Right lobe of liver (tissue), 6 donors: ENCODE data around the gene SLCO3A1. TPM values are rescaled to one million over a fixed set of nuclear protein-coding genes. Genes with fewer than 3 reads are reported as not detected.

Experiments
- ATAC-seq, 4 donors: fragments of 200-7000 bp; cut with Tn5 transposase; one replicate each; pipeline ENCODE4 v1.9.1; 2020; ENCODE audit warnings: mild to moderate bottlenecking in 4 of 4, moderate library complexity in 4 of 4
- DNase-seq, 3 donors: peaks; one replicate each; pipeline ENCODE4 v3.0.0-alpha.2; 2020
- H3K27ac ChIP-seq, 3 donors: fragments of 200-600 bp; one replicate each; pipeline ENCODE4 v1.8.0; 2022
- H3K27me3 ChIP-seq, 2 donors: fragments of 200-600 bp; one replicate each; pipeline ENCODE4 v1.8.0; 2022
- H3K36me3 ChIP-seq, 4 donors: fragments of 200-600 bp; sonication (generic) in 1 of 4; one replicate each; pipeline versions ENCODE4 v1.5.1 to v1.8.0; 2017 to 2022; ENCODE audit warnings: control low read depth in 1 of 4
- H3K4me1 ChIP-seq, 4 donors: fragments of 200-600 bp; sonication (generic) in 1 of 4; one replicate each; pipeline versions ENCODE4 v1.5.1 to v1.8.0; 2017 to 2022; ENCODE audit warnings: control low read depth in 1 of 4
- H3K4me3 ChIP-seq, 3 donors: fragments of 200-600 bp; one replicate each; pipeline ENCODE4 v1.8.0; 2022
- H3K9me3 ChIP-seq, 4 donors: fragments of 200-600 bp; sonication (generic) in 1 of 4; one replicate each; pipeline versions ENCODE4 v1.5.1 to v1.8.0; 2017 to 2022; ENCODE audit warnings: control low read depth in 1 of 4
- POLR2A ChIP-seq: fragments of 450-650 bp; IDR thresholded peaks from one replicate; pipeline ENCODE4 v1.6.1; 2017; ENCODE audit warnings: antibody characterized with exemption, mild to moderate bottlenecking
- WGBS: methylation state at CpG from one replicate; pipeline ENCODE4 v1.1.6; 2018; ENCODE audit warnings: low coverage, low lambda C conversion rate; ENCODE audit not compliant: insufficient coverage; ENCODE audit errors: missing lambda C conversion rate; 5-methylcytosine and 5-hydroxymethylcytosine counted together
- intact Hi-C, 2 donors: fragments of 100-400 bp; cut with DNase I; formaldehyde crosslinking; loops; one replicate each; pipeline versions ENCODE4 v1.11.2 to v1.14.1; 2022
- total RNA-seq, 6 experiments: library from RNA; depleted of rRNA in 2 of 6; stranded (reverse); fragments of >200 nt in 2 of 6; fragmentation: NEBNext Ultra II Directional in 3 of 6; extraction: Animal tissue kit (Norgen Biotek cat#: 25700) in 3 of 6; gene quantifications; one replicate each; pipeline versions ENCODE4 v1.1.0 to v1.2.4, GENCODE V29; 2016 to 2023
- TF ChIP-seq, protein P1 (sequence below), 4 donors: fragments of 200-600 bp in 3 of 4; fragments of 450-650 bp in 1 of 4; IDR thresholded peaks; one replicate each; pipeline versions ENCODE4 v1.5.1 to v1.8.0; 2016 to 2022; ENCODE audit warnings: antibody characterized with exemption in 4 of 4, mild to moderate bottlenecking in 2 of 4
- donor health status: DM: no; HTN: yes; CAD: no.
- donor health status: DM: no; HTN: no; CAD: no.
- donor health status: DM: no; HTN: no; CAD: no.
- donor health status: DM: no; HTN: yes; CAD: no.
- donor health status: DM: no; HTN: yes; CAD: no.

Gene SLCO3A1
- total RNA-seq, 6 experiments from 2014 or later = 2.4 to 7.7 (median 3.7) TPM

DNA sequence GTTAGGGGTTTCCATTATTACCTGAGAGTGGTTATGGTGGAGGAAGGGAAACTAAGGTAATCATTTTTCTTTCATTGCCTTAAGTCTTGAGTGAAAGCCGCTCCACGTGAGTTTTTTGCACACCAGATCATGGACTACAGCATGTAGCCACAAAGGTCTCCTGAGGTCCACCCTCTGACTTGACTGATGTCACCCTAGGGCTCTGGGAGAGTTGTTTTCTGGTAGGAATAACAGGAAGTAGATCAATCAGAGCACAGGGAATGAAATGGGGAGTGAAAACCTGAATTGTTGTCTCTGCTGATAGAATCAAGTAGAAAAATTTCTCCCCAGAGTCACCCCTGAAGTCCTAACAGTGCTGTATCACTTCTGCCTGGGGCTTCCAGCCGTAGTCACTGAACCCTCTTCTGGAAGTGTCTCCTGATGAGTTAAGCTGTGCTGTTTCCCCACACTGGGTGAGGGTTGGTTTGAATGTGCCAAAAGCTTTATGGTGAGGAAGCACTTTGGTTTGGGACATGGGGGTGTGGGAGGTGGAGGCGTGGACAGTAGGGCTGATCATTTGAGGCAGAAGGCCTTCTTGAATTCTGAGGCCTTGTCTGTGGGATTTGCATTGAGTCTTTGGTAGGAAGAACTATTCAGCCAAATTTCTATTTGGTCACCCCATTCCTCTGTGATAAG is 64.3 kb downstream of the SLCO3A1 start:
- no peak for ATAC-seq
- TF ChIP-seq, protein P1, sequence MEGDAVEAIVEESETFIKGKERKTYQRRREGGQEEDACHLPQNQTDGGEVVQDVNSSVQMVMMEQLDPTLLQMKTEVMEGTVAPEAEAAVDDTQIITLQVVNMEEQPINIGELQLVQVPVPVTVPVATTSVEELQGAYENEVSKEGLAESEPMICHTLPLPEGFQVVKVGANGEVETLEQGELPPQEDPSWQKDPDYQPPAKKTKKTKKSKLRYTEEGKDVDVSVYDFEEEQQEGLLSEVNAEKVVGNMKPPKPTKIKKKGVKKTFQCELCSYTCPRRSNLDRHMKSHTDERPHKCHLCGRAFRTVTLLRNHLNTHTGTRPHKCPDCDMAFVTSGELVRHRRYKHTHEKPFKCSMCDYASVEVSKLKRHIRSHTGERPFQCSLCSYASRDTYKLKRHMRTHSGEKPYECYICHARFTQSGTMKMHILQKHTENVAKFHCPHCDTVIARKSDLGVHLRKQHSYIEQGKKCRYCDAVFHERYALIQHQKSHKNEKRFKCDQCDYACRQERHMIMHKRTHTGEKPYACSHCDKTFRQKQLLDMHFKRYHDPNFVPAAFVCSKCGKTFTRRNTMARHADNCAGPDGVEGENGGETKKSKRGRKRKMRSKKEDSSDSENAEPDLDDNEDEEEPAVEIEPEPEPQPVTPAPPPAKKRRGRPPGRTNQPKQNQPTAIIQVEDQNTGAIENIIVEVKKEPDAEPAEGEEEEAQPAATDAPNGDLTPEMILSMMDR (IDR thresholded peaks at IDR 0.05) = no peak
- no peak for TF ChIP-seq POLR2A
- intact Hi-C loops = no loop called here
- Histone ChIP-seq H3K27ac (no peak overlapping the region), H3K27me3 (no peaks in the 10 kb centered on the region), H3K36me3 (no peaks in the 10 kb centered on the region), H3K9me3 (no peaks in the 10 kb centered on the region), H3K4me3 (no peak overlapping the region), H3K4me1 (no peaks in the 10 kb centered on the region)
- no peak for DNase-seq
- WGBS = 83% methylated on average over 2 of the region's 4 CpGs

DNA sequence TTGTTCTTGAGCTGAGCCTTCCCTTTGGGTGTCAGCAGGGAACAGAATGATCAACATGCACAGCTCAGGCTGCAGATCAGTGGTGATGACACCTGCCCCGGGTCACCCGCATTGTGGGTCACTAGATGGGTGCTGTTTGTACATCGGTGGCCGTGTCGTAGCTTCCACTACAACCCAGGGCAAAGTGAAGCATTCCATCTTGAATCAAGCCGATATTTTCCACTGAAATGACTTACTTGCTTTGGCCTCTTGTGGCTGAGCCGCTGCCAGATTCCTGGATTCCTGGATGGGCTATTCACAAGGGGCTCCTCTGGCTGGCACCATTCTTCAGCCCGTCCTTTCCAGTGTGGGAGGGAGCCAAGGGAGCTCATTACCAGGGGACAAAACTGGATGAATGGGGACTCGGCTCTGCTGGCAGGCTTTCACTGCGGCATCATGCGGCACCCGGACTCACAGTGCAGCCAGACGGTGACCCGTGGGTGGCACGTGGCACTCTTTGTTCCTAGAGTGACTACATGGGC is 65.6 kb downstream of the SLCO3A1 start:
- WGBS = 76% methylated on average over 3 of the region's 15 CpGs
- no peaks in the 10 kb centered on the region for H3K4me1 ChIP-seq
- ATAC-seq (no peak), DNase-seq (no peak)
- H3K4me3 ChIP-seq = no peak overlapping the region
- H3K36me3 ChIP-seq = no peaks in the 10 kb centered on the region
- H3K27ac ChIP-seq = no peak overlapping the region
- H3K27me3 ChIP-seq = no peaks in the 10 kb centered on the region
- intact Hi-C loops = no loop called here
- no peaks in the 10 kb centered on the region for H3K9me3 ChIP-seq
- TF ChIP-seq, protein P1 (IDR thresholded peaks at IDR 0.05) = no peak
- TF ChIP-seq POLR2A = no peak

DNA sequence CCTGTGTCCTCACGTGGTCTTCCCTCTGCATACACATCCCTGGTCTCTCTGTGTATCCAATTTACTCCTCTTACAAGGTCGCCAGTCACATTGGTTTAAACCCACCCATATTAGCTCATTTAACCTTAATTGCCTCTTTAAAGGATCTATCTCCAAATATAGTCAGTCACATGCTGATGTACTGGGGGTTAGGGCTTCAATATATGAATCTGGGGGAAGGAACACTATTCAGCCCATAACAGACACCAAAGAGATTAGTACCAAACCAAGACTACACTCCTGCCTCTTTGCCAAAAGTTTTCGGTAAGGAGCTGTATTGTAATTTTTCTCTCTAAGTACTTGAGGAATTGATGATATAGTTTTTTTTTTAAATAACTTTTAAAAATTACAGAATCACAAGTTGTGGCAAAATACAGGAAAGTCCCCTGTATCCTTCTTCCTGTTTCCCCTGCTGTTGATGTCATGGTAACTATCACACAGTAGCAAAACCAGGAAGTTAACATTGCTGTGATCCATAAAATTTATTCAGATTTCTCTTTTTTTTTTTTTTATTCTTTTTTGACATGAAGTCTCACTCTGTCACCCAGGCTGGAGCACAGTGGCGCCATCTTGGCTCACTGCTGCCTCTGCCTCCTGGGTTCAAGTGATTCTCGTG is 67.8 kb downstream of the SLCO3A1 start:
- intact Hi-C loops = no loop called here
- ATAC-seq (peak; percentile 51 to 81 (median 70)), DNase-seq (no peak)
- Histone ChIP-seq H3K27me3 (no peaks in the 10 kb centered on the region), H3K4me3 (no peak overlapping the region), H3K4me1 (no peaks in the 10 kb centered on the region), H3K36me3 (no peaks in the 10 kb centered on the region), H3K9me3 (no peaks in the 10 kb centered on the region), H3K27ac (peak overlapping the region in 2 of 3 donors; percentile 23 to 35)
- 34% methylated on average over 5 of the region's 5 CpGs for WGBS
- TF ChIP-seq POLR2A = no peak
- TF ChIP-seq, protein P1 (IDR thresholded peaks at IDR 0.05) = no peak

DNA sequence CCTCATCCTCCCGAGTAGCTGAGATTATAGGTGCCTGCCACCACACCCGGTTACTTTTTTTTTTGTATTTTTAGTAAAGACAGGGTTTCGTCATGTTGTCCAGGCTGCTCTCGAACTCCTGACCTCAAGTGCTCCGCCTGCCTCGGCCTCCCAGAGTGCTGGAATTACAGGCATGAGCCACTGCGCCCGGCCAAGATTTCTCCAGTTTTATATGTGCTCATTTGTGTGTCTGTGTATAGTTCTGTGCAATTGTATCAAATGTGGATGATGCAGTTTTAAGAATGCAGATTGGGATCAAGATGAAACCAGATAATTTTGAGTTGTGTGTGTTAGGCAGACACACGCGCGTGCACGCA is 68.3 kb downstream of the SLCO3A1 start:
- peak overlapping the region in 2 of 3 donors; percentile 23 to 35 for H3K27ac ChIP-seq
- ATAC-seq (no peak), DNase-seq (no peak)
- H3K27me3 ChIP-seq = no peaks in the 10 kb centered on the region
- intact Hi-C loops = no loop called here
- no peaks in the 10 kb centered on the region for H3K4me1 ChIP-seq
- TF ChIP-seq, protein P1 (IDR thresholded peaks at IDR 0.05) = no peak
- no peak for TF ChIP-seq POLR2A
- H3K9me3 ChIP-seq = no peaks in the 10 kb centered on the region
- no peaks in the 10 kb centered on the region for H3K36me3 ChIP-seq
- H3K4me3 ChIP-seq = no peak overlapping the region
- WGBS = 46% methylated on average over 10 of the region's 12 CpGs
